HepG2 (cell line): ENCODE data around the gene CNGA1. TPM values are rescaled to one million over a fixed set of nuclear protein-coding genes. Genes with fewer than 3 reads are reported as not detected.

Source experiments
- ATAC-seq: fragments of 200-7000 bp; cut with Tn5 transposase; 3 replicates; pipeline ENCODE4 v1.9.1; 2020; ENCODE audit warnings: mild to moderate bottlenecking, moderate library complexity
- BruUV-seq: library from RNA; stranded (reverse); fragments of 400-500 nt; replicated peaks from 2 replicates; lab custom pipeline; 2021; lab: Mats Ljungman, UMichigan
- CTCF ChIA-PET: fragments of 300-600 bp; formaldehyde crosslinking; extraction: SDS; loops from one replicate; lab custom pipeline; 2021; ENCODE audit warnings: low total read pairs, inconsistent platforms, low intra/inter-chr PET ratio; lab: Yijun Ruan, JAX
- POLR2A ChIA-PET: fragments of 350-600 bp; sonication (Branson Sonifier 250); formaldehyde crosslinking; loops from one replicate; lab custom pipeline; 2020; ENCODE audit warnings: antibody characterized with exemption, inconsistent platforms; lab: Yijun Ruan, JAX
- DNase-seq: peaks from one replicate; pipeline ENCODE4 v3.0.0-alpha.2; 2015; ENCODE audit warnings: low spot score
- FAIRE-seq: peaks from 3 replicates; lab custom pipeline; 2011; peaks lifted over from hg19 to GRCh38; lab: Jason Lieb, UNC
- H2AFZ ChIP-seq: one replicate; pipeline ENCODE4 v1.6.1; 2011; ENCODE audit warnings: low read length, inconsistent platforms
- H3K27ac ChIP-seq: fragments of 300-600 bp; 3 replicates; pipeline ENCODE4 v1.8.0; 2011; ENCODE audit warnings: mixed run types, mild to moderate bottlenecking, mixed read lengths, low read length, inconsistent platforms; ENCODE audit not compliant: insufficient read depth; ENCODE audit errors: extremely low read length
- H3K27me3 ChIP-seq, 2 experiments: fragments of 200-600 bp in 1 of 2; 2 replicates in 1 of 2; 3 replicates in 1 of 2; pipeline versions ENCODE4 v1.6.0 to v1.8.0; 2011; ENCODE audit warnings: low read length in 2 of 2, mild to moderate bottlenecking in 2 of 2, moderate library complexity in 2 of 2, inconsistent platforms in 1 of 2; ENCODE audit not compliant: insufficient read depth in 2 of 2, control insufficient read depth in 1 of 2
- H3K36me3 ChIP-seq, 2 experiments: fragments of 200-600 bp in 1 of 2; replicated peaks in 1 of 2; 2 replicates in 1 of 2; 3 replicates in 1 of 2; pipeline versions ENCODE4 v1.5.1 to v1.8.0; 2011; ENCODE audit warnings: low read length in 2 of 2, inconsistent platforms in 1 of 2; ENCODE audit not compliant: insufficient read depth in 2 of 2, control insufficient read depth in 1 of 2
- H3K4me1 ChIP-seq: 2 replicates; pipeline ENCODE4 v1.5.1; 2012; ENCODE audit warnings: low read length, inconsistent platforms; ENCODE audit not compliant: insufficient read depth
- H3K4me2 ChIP-seq: 2 replicates; pipeline ENCODE4 v1.6.0; 2011; ENCODE audit warnings: low read depth, low read length, inconsistent platforms
- H3K4me3 ChIP-seq, 3 experiments: fragments of 200-600 bp in 1 of 3; sonication (generic), shearing (Covaris generic) in 1 of 3; replicated peaks in 1 of 3; 2 replicates each; pipeline ENCODE4 v1.5.1; 2011 to 2016; ENCODE audit warnings: low read length in 3 of 3, inconsistent platforms in 2 of 3, low read depth in 2 of 3, mild to moderate bottlenecking in 2 of 3, control low read depth in 1 of 3, mixed read lengths in 1 of 3; ENCODE audit not compliant: insufficient read depth in 1 of 3
- H3K79me2 ChIP-seq: one replicate; pipeline ENCODE4 v1.6.1; 2011; ENCODE audit warnings: low read length, inconsistent platforms; ENCODE audit not compliant: insufficient read depth
- H3K9ac ChIP-seq: 2 replicates; pipeline ENCODE4 v1.6.0; 2011; ENCODE audit warnings: mild to moderate bottlenecking, low read depth, low read length, inconsistent platforms; ENCODE audit not compliant: insufficient read depth
- H3K9me3 ChIP-seq: 2 replicates; pipeline ENCODE4 v1.5.1; 2012; ENCODE audit warnings: mild to moderate bottlenecking, low read length
- H4K20me1 ChIP-seq: 2 replicates; pipeline ENCODE4 v1.6.0; 2011; ENCODE audit warnings: inconsistent platforms, mild to moderate bottlenecking, low read length, moderate library complexity; ENCODE audit not compliant: insufficient read depth
- ARNTL ChIP-seq: sonication (generic); formaldehyde crosslinking; IDR thresholded peaks from 2 replicates; pipeline ENCODE4 v1.4.0; 2020; ENCODE audit warnings: mild to moderate bottlenecking, missing genetic modification reagents
- ATF1 ChIP-seq: IDR thresholded peaks from 2 replicates; pipeline ENCODE4 v1.6.1; 2016; ENCODE audit warnings: mild to moderate bottlenecking, control low read depth
- ETS1 ChIP-seq: sonication (generic); formaldehyde crosslinking; IDR thresholded peaks from 2 replicates; pipeline ENCODE4 v1.4.0; 2020; ENCODE audit warnings: missing genetic modification reagents
- HMGXB4 ChIP-seq, 2 experiments: sonication (generic) in 1 of 2; formaldehyde crosslinking in 1 of 2; IDR thresholded peaks; 2 replicates each; pipeline versions ENCODE4 v1.4.0 to v1.6.1; 2018 to 2020; ENCODE audit warnings: missing genetic modification reagents in 2 of 2, borderline replicate concordance in 1 of 2, low read depth in 1 of 2, mild to moderate bottlenecking in 1 of 2, missing biosample characterization in 1 of 2
- JUND ChIP-seq: sonication (generic); formaldehyde crosslinking; IDR thresholded peaks from 2 replicates; pipeline ENCODE4 v1.8.0; 2022; ENCODE audit warnings: mild to moderate bottlenecking, missing genetic modification reagents
- NPAS2 ChIP-seq: sonication (generic); formaldehyde crosslinking; IDR thresholded peaks from 2 replicates; pipeline ENCODE4 v1.8.0; 2022; ENCODE audit warnings: mild to moderate bottlenecking, missing genetic modification reagents, borderline replicate concordance
- NR1H2 ChIP-seq: sonication (generic); formaldehyde crosslinking; IDR thresholded peaks from 2 replicates; pipeline ENCODE4 v1.8.1; 2022; ENCODE audit warnings: low read depth, missing genetic modification reagents, borderline replicate concordance
- RAD21 ChIP-seq: fragments of 450-650 bp; formaldehyde crosslinking; IDR thresholded peaks from 2 replicates; pipeline ENCODE4 v1.5.0; 2020; ENCODE audit warnings: mild to moderate bottlenecking
- RBAK ChIP-seq: sonication (generic); formaldehyde crosslinking; IDR thresholded peaks from 2 replicates; pipeline ENCODE4 v1.5.1; 2020; ENCODE audit warnings: mild to moderate bottlenecking, missing genetic modification reagents
- SKIL ChIP-seq: sonication (generic); formaldehyde crosslinking; IDR thresholded peaks from 2 replicates; pipeline ENCODE4 v1.8.0; 2022; ENCODE audit warnings: missing genetic modification reagents, mild to moderate bottlenecking, moderate library complexity, borderline replicate concordance
- TFDP1 ChIP-seq: IDR thresholded peaks from 2 replicates; pipeline ENCODE4 v1.6.1; 2016; ENCODE audit warnings: missing compliant biosample characterization, missing genetic modification reagents, borderline replicate concordance
- THAP8 ChIP-seq: sonication (generic); formaldehyde crosslinking; IDR thresholded peaks from 2 replicates; pipeline ENCODE4 v1.5.1; 2020; ENCODE audit warnings: missing genetic modification reagents, mild to moderate bottlenecking, borderline replicate concordance
- XRCC5 ChIP-seq: fragments of 200-400 bp; formaldehyde crosslinking; optimal IDR thresholded peaks from 2 replicates; pipeline ENCODE3; 2017; ENCODE audit warnings: mild to moderate bottlenecking, low read length
- ZNF17 ChIP-seq: sonication (generic); formaldehyde crosslinking; IDR thresholded peaks from 2 replicates; pipeline ENCODE4 v1.5.0; 2020; ENCODE audit warnings: mild to moderate bottlenecking, missing genetic modification reagents
- ZNF383 ChIP-seq: sonication (generic); formaldehyde crosslinking; IDR thresholded peaks from 2 replicates; pipeline ENCODE4 v1.4.0; 2020; ENCODE audit warnings: missing genetic modification reagents, mild to moderate bottlenecking, borderline replicate concordance
- ZNF761 ChIP-seq: sonication (generic); formaldehyde crosslinking; conservative IDR thresholded peaks from 2 replicates; pipeline ENCODE4 v1.4.0; 2020; ENCODE audit warnings: mild to moderate bottlenecking, missing genetic modification reagents
- WGBS: methylation state at CpG from one replicate; pipeline ENCODE4 v1.1.6; 2017; ENCODE audit warnings: low lambda C conversion rate; 5-methylcytosine and 5-hydroxymethylcytosine counted together
- in situ Hi-C: cut with HindIII; loops from 2 replicates; pipeline ENCODE4 v1.10.0; 2017; ENCODE audit warnings: low pct_unique_long_range_greater_than_20kb; ENCODE audit not compliant: extremely low pct_ligation_motif_present
- intact Hi-C: fragments of 100-400 bp; cut with micrococcal nuclease; formaldehyde crosslinking; loops from one replicate; pipeline ENCODE4 v1.10.0; 2022; ENCODE audit not compliant: unreplicated experiment
- polyA plus RNA-seq, 8 experiments: library from polyadenylated mRNA; depleted of rRNA in 3 of 8; stranded (reverse) in 7 of 8; unstranded in 1 of 8; fragments of >200 nt; fragmentation: Illumina TruSeq in 4 of 8; extraction: Trizol in 4 of 8; gene quantifications; 2 replicates each; pipeline versions ENCODE4 v1.2.1 to v1.2.3, GENCODE V29; 2011 to 2016; ENCODE audit warnings: low read depth in 4 of 8, missing spikeins in 1 of 8, mixed read lengths in 1 of 8; ENCODE audit not compliant: insufficient read depth in 1 of 8
- total RNA-seq, 5 experiments: library from RNA; depleted of rRNA; stranded (reverse); fragments of >200 nt; fragmentation: Illumina TruSeq; extraction: Trizol; gene quantifications; 2 replicates each; pipeline ENCODE4 v1.2.3, GENCODE V29; 2016; ENCODE audit warnings: low read depth in 1 of 5

CNGA1 gene
- total and polyA plus RNA-seq, 2 of the 13 experiments (the other 11 are each of a cell fraction or from before 2014, with no cell fraction given), result 0.22 to 0.40 TPM

DNA sequence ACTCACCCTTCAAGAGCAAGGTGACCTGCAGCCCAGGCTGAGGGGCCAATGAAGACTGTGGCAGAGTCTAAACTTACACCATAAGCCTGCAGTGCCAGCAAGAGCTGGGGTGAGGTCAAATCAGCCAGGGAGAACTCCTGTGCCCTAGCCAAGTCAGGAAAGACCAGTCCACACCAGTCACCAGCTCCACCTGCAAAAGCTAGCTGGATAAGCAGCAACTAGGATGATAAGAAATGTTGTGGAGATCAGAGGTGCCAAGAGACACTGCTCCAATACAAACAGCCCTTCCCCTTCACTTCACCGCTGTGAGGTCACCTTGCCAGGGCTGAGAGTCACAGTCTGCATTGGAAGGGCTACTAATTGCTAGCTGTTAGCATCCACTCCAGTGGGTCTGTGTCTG is 31.4 kb upstream of the CNGA1 start:
- peaks cover 0 to 1% of the 10 kb centered on the region in 2 experiments; a peak in 3 of 5 replicates for H3K27me3 ChIP-seq
- peaks cover 24% of the 10 kb centered on the region for H3K4me1 ChIP-seq
- peak overlapping the region in 1 of 3 experiments; percentile 45; a peak in 1 of 6 replicates for H3K4me3 ChIP-seq
- 0% methylated on average over 1 of the region's 1 CpG for WGBS
- H4K20me1 ChIP-seq, result no peaks in the 10 kb centered on the region
- ATAC-seq (peak; percentile 25), FAIRE-seq (no peak), DNase-seq (no peak)
- intact Hi-C loops, result no loop called here
- ChIA-PET POLR2A (no interaction called here), CTCF (no interaction called here)
- no peak overlapping the region for H3K27ac ChIP-seq
- no peaks in the 10 kb centered on the region for H3K79me2 ChIP-seq
- no peak overlapping the region for H3K9ac ChIP-seq
- no peaks in the 10 kb centered on the region for H3K9me3 ChIP-seq
- in situ Hi-C loops, result no loop called here
- no peaks in the 10 kb centered on the region for H3K36me3 ChIP-seq
- H2AFZ ChIP-seq, result no peak overlapping the region
- no TSS peak for BruUV-seq
- peak overlapping the region; percentile 74 for H3K4me2 ChIP-seq
- TF ChIP-seq RAD21 (CRISPR knock-in tag) (no peak), ARNTL (no peak), TFDP1 (no peak), NPAS2 (no peak), HMGXB4 (CRISPR knock-in tag; IDR thresholded peaks at IDR 0.05; ENCODE audit: borderline replicate concordance in 1 of 2, low read depth in 1 of 2) (no peak), ZNF761 (CRISPR knock-in tag) (no peak), ATF1 (no peak), XRCC5 (no peak), SKIL (CRISPR knock-in tag) (no peak), THAP8 (CRISPR knock-in tag) (no peak), ZNF383 (CRISPR knock-in tag) (no peak), NR1H2 (no peak), JUND (CRISPR knock-in tag) (no peak), RBAK (CRISPR knock-in tag) (no peak), ETS1 (no peak), ZNF17 (no peak)
